GM19043 (cell line): ENCODE measurements around the gene LPIN2.

Experiments used
- ATAC-seq: cut with Tn5 transposase; IDR thresholded peaks from one replicate; pipeline ENCODE4 v1.9.1; 2021; ENCODE audit warnings: low read depth; ENCODE audit not compliant: unreplicated experiment

The LPIN2 gene

DNA sequence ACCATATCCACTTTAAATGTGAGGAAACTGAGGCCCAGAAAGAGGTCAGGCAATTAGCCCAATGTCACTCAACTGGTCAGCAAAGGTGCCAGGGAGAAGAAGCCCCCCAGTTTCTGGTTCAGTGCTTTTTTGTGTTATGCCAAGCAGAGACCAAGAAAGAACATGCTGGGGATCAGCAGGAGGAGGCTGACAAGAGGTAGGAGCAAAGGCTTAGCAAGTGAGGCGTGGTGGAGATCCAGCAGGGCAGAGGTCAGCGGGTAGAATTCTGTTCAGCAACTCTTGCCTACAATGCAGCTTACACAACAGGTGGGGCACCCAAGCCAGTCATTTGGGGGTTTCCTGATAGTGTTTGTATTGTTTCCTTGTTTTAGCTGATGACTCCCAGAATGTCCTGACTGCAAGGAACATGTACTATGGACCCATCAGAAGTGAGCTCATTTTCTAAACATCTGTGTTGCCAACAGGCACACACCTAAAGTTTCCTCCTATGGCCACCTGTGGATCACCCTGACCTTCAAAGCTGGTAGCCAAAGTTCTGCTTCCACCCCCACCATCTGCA is 28.2 kb downstream of the LPIN2 start:
- no peak for ATAC-seq

DNA sequence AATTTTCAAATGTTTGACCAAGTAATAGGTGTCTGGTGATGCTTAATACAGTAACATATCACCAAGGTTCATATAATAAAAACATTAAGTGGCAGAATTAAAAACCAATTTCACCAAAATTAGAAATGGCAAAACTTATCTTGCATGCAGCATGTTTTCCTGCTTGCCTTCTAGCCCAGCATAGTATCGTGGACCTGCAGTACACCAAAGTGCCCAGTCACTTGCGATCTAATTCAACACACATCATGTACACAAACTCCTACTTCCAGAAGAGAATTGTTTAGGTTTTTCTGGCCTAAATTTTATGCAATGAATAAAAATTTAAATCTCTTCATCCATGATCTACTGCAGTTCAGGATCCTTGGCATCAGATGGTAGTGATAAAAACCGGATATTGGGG is 28.9 kb downstream of the LPIN2 start:
- no peak for ATAC-seq

DNA sequence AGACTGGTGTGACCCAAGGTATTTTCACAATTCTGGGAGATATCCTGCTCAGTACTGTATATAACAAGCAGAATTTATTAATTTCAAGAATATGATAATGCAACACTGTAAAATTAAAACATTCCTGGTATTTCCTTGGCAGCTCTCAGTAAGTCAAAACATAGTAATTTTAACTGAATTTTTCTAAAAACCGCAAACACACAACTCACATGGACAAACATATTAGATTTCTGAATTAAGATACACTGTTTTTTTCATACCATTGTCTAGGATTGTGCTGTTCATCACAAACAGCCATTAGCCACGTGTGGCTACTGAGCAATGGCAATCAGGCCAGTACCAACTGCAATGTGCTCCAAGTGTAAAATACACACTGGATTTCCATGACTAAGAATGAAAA is 29.6 kb downstream of the LPIN2 start:
- ATAC-seq: no peak

DNA sequence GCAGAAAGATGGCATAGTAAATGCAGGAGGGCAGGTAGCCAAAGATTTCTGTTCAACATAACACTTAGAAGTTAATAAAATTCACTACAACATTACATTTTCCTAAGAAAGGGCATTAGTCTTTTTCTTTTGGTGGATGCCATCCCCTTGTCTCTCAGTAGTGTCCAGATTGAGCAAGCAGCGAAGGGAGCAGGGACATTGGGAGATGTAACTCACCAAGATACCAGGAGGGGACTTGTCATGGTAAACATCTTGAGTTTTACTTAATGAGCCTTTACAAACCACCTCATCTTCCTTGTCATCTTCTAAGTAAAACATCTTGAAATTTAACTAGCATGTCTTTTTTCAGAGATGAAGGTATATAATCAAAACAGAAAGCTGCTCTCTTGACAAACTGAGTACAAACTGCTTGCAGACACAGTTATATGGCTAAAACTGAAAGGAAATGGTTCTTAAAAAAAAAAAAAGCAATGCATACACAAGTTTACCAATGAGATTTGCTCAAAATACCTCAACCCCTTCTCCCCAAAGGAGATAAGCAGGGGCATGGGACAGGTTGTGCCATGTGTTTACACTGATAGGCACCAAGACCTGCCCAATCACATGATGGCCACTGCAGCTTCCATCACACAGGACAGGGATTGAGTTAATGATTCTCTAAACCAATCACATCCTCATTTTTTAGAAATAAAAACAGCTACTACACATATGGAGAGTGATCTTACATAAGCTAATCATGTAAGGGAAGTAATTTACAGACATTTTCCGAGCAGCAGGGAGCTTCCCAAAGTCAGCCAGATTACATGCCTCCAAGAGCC is 30.3 kb downstream of the LPIN2 start:
- no peak for ATAC-seq

DNA sequence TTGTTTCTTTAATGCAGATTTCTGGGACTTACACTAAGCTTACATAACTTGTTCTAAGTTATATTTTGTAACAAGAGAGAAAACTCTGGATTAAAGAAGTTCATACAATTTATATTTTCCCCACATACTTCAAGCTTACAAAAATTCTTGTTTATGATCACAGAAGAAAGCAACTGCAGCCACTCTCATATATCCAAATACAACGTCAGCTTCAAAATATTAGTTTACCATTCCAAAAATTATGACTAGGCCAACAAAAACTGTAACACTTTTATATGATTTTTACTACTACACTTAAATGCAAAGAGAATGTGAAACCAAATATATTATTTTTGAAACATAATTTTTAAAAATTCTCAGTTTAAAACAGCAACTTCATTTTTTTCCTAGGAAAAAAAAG is 30.9 kb downstream of the LPIN2 start:
- no peak for ATAC-seq

DNA sequence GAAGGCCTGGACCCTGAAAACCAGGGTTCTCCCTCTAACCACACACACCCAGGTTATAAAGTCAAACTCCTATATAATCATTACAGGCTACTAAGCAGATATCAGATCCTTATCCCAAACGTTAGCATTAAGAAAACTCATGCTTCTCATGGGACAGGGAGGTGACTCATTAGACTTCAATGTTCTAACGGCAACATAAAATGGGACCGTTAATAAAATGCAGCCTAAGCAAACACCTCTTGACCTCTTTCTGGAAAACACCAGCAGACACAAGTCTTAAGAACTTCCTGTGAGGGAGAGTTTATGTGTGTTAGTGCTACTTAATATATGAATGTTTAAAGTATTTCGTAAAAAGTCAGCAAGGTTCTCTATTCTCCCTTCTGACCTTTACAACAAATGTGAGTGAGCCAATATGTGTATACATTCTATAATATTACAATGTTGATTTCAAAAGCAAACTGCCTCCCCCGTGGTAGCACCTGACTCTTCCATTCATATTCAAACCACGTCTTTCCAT is 31.7 kb downstream of the LPIN2 start:
- ATAC-seq: no peak

DNA sequence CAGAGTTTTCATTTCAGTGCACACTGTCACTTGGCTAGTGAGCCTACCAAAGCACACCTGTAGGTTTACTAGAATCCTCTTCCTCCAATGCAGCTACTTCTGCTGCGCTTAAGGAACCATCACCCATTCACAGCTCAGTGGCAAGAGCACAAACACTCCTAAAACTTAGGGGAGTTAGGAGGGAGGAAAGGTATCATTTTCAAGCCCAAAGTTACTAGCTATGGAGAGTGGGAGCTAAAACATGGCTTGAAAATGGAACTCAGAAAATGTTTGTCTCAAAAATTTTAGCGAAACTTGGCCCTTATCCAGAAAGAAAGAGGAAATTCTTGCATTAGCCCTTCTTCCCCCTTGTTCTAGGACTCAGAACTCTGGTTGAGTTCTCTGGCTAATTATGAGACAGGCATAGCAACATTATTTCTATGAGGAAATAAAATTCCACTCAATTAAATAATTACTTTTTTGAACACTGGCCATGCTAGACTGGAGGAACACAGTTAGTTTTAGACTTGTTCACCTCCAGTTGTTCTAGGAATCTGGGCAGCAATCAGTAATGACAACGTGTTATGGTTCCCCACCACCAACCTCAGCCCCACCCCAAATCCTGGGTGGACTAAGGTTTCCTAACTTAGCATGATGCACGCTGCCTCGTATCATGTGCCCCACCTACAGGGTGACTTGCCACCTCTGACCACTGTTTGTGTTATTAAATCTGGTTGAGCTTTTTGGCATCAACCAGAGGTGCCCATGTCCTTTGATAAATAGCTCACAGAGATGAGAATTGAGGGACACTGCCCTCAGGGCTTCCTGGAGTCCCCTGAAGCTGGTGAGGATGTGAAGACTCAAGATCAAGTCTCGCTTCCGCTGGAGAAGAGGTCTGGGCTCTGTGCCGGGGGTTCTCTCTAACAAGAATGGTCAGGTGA is 32.8 kb downstream of the LPIN2 start:
- peak; percentile 33 for ATAC-seq

DNA sequence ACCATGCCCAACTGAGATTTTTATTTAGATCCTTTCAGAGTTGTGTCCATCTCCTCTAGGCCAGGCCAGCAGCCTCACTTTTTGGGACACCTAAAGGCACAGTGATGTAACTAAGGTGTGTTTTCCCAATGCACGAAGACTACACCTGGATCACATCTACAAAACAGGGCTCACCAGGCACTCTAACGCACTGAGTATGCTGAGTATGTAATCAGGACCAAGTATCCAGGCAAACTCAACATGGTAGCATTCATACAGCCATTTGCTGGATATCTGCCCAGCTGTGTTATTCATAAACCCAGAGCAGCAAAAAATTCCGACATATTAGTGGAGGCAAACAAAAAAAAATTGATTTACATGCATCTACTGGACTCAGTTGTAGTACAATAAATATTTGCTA is 33.8 kb downstream of the LPIN2 start:
- ATAC-seq: no peak

DNA sequence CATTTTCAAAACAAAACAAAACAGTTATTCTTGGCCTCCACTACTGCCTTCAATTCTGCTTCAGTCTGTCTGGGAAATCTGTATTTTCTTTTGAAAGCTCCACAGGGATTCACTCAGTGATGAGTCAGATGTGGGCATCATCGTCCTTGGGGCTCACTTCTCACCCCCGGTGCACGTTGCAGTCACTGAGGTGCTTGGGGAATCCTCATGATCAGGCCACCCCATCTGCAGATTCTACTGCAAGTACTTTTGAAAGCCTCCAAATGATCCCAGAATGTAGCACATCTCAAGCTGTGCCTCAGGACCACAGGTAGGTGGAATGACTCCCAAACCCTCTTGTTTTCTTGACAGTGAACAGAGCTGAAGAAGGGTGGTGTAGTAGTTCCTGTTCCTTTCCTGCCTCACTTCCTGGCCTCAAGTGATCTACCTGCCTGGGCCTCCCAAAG is 34.3 kb downstream of the LPIN2 start:
- ATAC-seq: no peak

DNA sequence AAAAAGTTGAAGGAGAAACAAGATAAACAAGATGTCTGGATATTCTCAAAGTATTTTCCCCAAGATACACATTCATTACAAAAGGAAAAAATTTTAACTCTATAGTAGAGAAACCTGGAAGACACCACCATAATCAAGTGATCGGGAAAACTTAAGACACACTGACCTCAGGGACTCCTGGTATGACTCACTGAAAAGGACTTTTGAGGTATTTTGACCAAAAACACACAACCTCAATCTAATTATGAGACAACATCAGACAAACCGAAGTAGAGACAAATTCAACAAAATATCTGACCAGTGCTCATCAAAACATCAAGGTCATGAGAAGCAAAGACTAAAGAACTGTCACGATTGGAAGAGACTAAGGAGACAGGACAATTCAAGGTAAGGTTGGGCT is 34.7 kb downstream of the LPIN2 start:
- ATAC-seq: no peak

DNA sequence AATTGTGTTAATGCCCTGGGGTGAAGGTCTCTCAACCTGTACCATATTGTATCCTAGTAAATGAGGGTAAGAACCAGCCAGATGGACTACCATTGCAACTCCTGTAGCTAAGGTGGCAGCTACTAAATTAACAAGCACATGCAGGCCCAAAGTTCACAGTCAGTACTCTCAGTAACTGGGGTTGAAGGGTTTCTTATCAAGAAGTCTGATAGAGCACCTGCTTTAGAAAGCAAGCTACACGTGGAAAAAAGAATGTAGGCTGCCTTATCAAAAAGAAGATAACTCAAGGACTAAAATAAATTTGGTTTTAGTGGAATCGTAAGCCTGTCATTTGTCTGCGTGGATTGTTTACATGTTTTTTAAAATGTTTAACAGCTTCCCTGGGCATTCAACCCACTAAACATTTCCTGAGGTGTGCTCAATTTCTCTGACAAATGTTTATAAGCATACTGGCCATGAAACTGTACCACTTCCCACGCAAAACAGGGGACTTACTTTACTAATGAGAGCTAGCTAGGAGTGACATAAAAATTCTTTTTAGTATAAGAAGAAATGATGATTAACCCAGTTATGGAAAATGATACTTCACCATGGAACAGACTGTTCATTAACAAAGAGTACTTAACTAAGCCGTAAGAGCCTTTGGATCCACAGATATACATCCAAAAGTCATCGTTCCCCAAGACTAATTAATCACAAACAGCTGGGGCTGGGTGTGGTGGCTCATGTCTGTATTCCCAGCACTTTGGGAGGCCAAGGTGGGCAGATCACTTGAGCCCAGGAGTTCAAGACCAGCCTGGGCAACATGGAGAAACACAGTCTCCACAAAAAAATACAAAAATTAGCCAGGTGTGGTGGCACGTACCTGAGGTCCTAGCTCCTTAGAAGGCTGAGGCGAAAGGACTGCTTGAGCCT is 36.5 kb downstream of the LPIN2 start:
- ATAC-seq: no peak

DNA sequence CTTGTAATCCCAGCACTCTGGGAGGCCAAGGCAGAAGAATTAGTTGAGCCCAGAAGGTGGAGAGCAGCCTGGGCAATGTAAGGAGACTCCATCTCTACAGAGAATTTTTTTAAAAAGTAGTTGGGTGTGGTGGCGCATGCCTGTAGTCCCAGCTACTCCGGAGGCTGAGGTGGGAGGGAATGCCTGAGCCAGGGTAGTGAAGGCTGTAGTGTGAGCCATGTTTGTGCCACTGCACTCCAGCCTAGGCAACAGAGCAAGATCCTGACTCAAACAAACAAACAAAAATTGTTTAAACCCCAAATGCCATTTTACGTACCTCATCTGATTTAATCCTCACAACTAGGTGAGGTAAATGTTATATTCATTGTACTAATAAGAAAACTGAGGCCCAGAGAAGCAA is 38.2 kb downstream of the LPIN2 start:
- ATAC-seq: no peak

DNA sequence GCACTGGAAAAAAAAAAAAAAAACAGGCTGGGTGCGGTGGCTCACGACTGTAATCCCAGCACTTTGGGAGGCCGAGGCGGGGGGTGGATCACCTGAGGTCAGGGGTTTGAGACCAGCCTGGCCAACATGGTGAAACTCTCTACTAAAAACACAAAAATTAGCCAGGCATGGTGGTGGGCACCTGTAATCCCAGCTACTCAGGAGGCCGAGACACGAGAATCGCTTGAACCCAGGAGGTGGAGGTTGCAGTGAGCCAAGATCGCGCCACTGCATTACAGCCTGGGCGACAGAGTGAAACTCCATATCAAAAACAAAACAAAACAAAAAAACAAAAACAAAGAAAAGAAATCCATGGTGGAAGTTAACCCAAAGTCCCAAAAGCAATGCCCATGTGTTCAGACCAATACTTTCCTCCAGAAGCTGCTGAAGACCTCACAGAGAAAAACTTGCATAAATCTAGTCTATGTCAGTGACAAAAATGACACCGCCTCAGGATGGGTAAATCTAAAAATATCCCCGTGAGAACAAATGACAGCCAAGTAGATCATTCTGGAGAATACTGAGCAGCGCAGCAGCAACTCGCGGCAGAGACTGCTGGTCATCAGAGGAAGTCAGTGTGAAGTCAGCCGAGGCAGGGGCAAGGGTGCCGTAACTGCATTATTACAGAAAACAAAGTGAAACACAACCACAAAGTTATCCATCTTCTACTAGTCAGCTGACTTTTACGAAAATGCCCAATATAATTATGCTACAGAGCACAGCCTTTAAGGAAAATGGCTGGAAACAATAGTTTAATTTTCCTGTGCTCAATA is 41.0 kb downstream of the LPIN2 start:
- peak; percentile 90 for ATAC-seq

DNA sequence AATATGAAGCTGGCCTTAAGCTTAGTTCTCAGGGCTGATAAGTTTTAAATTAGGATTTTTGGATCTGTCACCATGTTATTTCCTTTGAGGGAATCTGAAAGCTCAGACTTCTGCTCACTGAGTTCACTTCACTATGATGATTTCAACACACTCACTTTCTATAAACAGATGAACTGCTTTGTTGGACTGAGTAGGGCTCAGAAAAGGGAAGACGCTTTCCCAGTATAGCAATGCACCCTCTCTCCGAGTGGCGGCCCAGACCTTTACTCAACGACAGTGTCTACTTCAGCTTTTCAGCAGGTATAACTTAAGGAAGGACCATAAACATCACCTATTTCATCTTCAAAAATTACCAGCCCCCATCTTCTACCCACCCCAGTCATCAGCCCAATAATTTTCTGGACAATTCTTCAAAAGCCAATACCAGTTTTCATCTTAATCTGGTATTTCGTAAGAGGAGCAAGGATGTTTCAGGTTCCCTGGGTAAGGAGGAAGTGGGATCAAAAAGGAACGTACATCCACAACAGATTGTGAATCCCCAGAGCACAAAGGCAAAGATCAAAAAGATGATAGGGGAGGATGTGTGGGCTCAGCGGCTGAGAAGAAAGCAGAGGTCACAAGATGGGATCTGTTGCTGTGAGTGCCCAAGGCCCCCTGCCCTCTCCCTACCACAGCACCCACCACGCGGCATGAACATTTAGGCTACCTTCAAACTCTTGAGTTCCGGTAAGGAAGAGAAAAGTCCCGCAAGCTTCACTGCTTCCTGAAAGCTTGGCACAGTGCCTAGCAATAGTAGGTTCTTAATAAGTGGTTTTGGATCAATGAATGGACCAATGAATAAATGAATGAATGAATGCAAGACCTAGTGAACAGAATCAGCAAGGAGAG is 41.9 kb downstream of the LPIN2 start:
- ATAC-seq: no peak

DNA sequence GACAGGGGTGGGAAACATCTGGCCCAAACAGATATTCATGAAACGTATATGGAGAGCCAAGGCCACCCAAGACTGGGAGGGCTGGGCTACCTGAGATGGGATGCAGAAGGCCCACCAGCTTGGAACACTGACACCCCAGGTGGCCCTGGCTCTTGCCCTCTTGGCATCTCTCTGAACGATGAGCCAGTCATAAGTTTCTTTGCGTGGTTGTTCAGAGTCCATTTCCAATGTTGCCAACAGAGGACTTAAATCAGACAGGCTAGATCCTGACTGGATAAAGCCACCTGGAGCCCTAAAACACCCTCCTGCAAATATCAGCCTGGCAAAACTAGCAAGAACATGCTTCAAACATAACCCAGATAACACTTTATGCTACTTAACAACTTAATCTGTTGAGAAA is 42.6 kb downstream of the LPIN2 start:
- no peak for ATAC-seq

DNA sequence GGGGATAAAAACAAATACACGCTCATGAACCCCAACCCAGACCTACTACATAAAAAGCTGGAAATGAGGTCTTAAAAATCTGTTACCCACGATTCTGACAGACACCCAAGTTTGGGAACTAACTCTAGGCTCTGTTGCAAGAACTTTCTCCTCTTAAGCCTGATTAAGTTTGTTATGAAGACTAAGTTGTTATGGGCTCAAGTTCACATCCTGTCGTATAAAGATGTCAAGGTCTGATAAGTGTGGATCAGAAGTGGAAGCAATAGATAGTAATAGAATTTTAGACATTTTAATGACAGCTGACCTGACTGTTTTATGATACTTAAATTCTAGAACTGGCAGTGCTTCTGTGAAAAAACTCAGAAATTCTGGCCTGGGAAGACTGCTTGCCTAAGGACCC is 43.2 kb downstream of the LPIN2 start:
- no peak for ATAC-seq

DNA sequence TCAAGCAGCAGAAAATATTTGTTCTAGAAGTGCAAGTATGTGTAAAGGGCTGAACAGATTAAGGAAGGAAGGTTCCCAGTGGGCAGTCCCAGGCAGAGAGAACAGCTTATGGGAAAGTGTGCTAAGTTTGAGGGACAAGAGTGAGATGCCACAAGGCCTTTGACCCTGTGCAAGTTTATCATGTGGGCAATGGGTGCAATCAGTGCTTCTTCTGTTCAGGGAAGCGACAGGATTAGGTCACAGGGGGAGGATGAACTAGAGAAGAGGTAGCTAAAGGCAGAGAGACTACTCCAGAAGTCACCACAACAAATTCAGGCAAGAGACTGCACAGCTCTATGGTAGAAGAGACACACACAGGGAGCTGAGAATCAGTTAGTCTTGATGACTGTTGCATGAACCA is 44.3 kb downstream of the LPIN2 start:
- no peak for ATAC-seq

DNA sequence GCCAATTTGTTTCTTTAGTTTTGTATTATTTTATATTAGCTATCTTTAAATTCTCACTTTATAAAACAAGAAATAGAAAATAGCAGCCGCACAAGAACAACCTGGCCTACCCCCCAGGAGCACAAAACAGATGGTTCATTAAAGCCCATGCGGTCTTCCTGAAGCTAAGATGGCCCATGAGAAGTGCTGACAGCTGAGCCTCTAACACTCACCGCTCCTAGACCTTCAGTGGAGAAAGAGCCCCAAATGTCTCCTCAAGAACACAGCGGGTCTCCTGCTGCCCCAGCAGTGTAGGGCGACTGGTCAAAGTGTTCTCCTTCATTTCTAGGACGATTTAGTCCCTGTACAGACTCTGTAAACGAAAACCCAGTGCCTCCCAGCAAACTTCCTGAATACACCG is 45.1 kb downstream of the LPIN2 start:
- ATAC-seq: no peak
